ENCODE results near the gene FXYD4.

GRCh38 chr10:43386981-43387677 lies 15.7 kb downstream of the FXYD4 start:
- TF ChIP-seq CTCF (conservative IDR thresholded peaks at IDR 0.05; ENCODE audit: low read length) (no peak), EZH2phosphoT487 (IDR thresholded peaks at IDR 0.05; ENCODE audit: borderline replicate concordance) (no peak)
